ENCODE data around the gene EYA2.

- TF ChIP-seq ZNF384 (IDR thresholded peaks at IDR 0.05) (no peak), FOXK2 (IDR thresholded peaks at IDR 0.05) (no peak), FOXA1 (IDR thresholded peaks at IDR 0.05) (no peak)
Measured at GRCh38 chr20:46951840-46952497, 57.3 kb downstream of the EYA2 start.

Data from HEK293T (cell line).